HG02943 (cell line): ENCODE data around the gene GRAP.
"Not testable (repeated sequence)": the region's sequence is repeated elsewhere in the genome, so short reads cannot be mapped to it uniquely, and the experiment has no call there.

Experiments
- ATAC-seq: cut with Tn5 transposase; IDR thresholded peaks from one replicate; pipeline ENCODE4 v1.9.1; 2021; ENCODE audit warnings: mild to moderate bottlenecking, low read depth, moderate library complexity; ENCODE audit not compliant: unreplicated experiment

GRAP gene

DNA sequence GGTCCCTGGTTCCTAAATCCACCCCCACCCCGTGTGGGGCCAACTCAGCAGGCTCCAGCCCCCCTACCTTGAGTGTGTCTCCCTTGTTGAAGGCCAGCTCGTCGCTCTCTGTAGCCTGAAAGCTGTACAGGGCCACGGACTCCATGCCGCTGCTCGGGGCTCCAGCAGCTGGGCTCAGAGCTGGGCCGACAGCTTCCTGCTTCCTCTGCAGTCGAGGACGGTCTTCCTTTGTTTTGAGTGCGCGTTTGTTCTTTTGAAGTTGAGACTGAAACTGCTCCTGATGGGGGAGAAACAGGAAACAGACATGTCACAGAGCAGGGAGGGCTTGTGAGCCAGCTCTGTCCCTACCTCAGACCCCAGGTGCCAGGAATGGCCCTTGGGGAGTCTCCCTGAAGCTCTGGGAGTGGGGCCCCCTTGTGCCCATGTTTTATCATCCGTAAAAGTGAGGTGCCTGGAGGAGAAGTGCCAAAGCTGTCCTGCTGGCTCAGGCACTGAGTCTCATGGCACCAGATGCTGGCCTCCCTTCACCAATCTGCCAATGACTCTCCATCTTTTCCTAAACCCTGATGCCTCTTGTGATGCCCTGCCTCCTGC, at the start of gene GRAP:
TSS of gene GRAP (minus strand) at position 176 of the 594 bp plus-strand sequence. CDS start at position 145, 31 bp downstream.
- not testable (repeated sequence) for ATAC-seq

DNA sequence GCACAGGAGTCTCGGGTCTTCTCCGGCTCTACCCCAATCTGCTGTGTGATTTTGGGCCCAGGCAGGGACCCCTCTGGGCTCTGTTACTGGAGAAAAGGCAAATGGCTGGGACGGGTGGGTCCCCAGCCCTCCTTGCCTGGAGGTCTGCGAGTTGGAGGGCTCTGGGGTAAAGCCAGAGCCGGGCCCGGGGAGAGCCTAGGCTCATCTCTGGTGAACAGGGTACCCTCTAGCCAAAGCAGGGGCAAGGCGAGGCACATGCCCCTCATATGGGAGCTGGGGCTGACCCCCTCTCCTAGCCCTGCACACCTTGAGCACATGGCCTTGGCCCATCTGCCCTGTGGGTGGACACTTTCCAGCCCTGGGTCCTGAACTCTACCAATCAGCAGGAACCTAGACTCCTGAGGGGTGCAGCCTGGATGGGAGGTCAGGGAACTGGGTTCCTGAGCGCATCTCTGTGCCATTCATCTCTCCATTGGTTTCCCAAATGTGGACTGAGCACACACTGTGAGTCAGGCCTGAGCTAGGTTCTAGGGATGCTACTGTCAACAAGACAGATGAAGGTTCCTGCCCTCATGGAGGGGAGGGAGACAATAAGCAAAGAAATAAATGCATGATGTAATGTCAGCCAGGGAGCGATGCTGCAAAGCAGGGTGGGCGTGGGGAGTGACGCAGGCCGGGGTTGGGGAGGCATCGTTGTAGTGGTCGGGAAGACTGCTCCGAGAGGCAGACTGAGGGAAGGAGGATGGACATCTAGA, 47.1 kb upstream of the GRAP start:
- ATAC-seq, result not testable (repeated sequence)

DNA sequence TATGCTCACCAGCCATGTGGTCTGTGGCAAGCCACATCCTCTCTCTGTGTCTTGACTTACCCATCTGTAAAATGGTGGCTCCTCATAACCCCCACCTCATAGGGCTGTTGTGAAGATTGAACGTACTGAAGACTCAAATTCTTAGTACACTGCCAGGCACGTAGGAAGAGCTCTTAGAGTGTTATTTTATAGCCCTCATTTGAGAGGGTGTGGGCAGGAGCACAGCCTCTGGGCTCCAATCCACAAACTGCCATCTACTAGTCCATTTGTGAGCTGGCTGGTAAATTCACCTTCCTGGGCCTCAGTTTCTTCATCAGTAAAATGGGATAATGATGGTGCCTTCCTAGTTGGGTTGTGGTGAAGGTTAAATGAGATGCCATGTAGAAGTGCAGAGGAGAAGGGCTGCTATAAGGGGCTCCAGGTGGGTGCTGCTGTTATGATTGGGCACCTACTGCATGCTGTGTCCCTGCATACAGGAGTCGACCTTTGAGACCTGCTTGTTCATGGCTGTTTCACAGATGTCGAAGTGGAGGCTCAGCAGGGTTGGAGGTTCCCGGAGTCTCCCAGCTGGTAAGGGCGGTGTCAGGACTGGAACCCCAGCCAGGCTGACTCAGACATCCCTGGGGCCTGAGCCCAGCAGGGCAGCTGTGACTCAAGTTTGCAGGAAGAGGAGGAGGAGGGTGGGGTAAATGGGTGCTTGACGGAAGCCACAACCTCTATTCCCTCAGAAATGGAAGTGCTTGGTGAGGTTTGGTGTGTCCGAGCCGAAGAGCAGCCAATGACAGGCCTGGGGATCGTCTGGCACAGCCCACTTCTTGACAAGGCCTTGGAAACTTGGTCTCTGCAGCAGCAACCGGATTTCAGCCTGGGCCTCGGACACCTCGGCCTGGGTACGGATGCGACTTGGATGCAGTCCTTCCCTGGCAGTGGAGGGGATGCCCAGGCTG, 46.3 kb upstream of the GRAP start:
- not testable (repeated sequence) for ATAC-seq

DNA sequence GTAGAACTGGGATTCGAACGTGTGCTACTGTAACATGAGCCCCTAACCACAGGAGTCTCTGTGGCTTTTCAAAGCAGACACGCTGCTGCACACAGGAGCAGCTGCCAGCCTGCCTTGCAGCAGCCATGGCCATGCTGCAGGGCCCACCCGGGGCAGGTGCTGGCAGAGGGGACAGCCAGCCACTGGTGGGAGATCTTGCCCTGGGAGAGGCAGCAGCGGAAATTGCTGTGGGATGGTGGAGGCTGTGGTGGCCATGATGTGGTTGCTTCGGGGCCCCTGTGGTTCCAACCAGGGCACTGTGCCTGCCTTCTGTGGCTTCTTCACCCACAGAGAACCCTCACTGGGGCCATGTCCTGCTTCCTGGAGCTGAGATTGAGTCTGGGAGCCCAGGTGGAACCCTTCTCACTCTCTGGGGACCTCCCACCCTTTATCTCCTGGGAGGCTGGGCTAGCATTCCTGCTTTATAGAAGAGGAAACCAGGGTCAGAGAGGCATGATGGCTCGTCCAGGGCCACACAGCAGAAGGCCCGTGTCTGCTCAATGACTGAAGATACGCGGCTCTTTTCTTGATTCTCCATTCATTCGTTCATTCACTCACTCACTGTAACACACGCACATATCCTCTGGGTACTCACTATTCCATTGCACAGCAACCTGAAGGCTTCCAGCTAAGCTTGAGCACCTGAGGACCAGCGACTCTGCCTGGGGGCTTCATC, 43.5 kb upstream of the GRAP start:
- ATAC-seq, result not testable (repeated sequence)

DNA sequence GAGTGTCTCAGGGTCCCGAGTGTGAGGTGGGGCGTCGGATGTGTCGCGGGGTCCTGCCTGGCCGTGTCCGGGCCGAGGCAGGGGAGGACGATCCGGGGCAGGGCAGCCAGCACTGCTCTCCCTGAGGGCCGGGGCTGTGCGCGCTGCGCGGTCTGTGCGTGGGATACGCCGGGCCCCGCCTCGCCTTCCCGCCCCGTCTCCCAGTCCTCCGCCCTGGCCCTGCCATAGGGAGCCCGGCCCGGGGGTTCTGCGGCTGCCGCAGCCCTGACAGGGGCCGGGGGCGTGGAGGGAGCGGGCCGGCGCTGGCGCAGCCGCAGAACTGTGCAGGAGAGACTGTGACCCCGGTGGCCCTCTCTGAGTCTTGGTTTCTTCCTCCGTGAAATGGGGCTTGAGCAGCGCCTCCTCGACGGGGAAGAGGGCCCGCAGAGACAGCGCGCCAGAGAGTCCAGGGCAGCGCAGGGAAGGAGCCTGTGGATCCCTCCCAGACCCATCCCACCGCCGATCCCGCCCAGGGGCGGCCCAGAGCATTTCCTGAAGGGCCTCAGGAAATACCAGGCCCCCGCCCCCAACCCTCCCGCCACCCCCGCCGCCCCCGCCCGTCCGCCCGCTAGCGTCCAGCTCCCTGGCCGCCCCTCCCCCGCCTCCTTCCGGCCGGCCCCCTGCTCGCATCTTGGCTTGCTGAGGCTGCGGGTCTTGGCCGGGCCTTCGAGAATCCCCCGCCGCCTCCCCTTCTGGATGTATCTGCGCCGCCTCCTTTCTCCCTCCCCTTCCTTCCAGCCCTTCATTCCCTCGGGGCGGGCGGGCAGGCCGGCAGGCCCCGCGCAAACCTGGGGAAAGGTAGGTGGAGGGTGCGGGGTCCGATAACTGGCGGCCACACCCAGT, 42.3 kb upstream of the GRAP start:
- ATAC-seq, result not testable (repeated sequence)

DNA sequence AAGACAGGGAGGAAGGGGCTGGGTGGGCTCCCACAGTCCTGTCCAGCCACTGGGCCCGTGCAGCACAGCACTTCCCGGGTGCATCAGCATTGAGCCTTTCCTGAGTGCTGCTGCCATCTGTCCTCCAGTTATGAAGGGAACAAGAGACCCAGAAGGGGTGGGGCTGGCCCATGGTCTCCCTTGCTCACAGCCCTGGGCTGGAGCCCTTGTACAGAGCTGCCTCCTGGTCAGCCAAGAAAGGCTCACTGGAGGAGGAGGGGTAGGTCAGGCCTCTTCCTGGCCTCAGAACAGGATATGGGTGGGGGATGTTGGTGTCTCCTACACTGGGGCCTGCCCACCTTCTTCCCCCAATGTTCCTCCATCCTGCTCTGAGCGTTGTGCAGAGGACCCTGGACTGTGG, 30.6 kb upstream of the GRAP start:
- not testable (repeated sequence) for ATAC-seq

DNA sequence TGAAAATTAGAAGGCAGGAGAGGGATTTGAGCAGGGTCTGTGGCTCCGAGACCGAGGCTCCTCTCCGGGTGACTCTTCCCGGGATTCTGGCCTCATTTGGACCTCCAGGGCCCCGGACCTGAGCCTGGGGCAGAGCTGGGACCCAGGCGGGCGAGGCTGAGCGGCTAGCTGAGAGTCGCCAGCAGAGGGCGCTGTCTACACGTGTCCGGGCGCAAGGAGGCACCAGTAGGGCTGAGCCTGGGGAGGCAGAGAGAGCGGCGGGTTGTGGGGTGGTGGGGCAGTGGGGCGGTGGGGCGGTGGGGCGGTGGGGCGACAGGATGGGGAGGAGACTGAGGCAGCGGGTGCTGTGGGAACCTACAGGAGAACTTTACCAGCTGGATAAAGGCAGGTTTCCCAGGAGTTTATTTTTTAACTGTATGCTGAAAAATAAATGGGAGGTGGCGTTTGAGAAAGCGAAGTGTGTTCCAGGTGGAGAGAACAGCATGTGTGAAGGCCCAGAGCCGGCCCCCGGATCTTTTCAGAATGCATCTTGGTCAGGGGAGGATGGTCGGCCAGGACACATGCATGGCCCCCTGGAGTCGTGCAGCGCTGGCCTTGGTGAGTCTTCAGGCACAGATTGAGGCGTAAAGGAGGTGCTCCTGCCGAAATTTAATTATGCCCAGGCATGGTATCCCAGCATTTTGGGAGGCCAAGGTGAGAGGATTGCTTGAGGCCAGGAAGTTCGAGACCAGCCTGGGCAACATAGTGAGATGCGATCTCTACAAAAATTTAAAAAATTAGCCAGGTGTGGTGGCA, 29.8 kb upstream of the GRAP start:
- not testable (repeated sequence) for ATAC-seq

DNA sequence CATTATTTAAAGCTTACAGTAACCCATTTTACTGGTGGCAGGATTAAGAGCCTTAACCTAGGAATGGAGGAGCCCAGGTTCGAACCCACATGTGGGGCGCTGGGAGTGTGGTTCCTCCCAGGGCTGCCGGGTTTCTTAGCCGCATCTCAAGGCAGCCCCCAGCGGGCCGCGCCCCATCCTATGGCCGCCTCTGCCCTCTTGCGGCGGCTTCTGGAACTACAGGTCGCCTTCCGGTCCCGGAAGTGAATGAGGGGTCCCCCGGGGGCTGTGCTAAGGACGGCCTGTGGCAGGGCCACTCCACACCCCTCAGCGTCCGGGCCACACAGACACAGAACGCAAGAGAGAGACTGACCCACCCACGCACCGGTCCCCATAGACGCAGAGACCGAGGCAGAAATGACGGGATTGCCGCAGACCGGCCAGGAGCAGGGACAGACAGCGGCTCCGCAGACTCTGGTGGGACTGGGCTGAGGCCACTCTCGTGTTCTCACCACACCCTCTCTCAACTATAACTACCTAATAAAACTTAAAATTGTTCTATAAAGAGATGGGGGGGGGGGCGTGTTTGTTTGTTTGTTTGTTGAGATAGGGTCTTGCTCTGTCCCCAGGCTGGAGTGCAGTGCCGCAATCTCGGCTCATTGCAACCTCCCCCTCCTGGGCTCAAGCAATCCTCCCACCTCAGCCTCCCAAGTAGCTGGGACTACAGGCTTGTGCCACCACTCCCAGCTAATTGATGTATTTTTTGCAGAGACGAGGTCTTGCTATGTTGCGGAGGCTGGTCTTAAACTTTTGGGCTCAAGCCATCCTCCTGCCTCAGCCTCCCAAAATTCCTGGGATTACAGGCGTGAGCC, 23.8 kb upstream of the GRAP start:
- peak; percentile 83 for ATAC-seq

DNA sequence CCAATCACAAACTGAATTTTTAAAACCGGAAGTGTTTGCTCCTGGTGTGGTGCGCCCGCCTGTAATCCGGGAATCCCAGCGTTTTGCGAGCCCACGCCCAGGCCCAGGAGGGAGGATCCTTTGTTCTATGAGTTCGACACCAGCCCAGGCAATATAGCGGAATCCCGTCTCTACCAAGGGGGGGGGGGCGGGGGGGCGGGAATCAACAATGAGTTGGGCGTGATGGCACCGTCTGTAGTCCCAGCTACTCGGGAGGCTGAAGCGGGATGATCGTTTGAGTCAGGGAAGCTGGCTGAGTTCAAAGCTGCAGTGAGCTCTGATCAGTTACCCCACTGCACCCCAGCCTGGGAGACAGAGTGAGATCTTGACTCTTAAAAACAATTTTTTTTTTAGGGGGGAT, 17.6 kb upstream of the GRAP start:
- ATAC-seq, result not testable (repeated sequence)

DNA sequence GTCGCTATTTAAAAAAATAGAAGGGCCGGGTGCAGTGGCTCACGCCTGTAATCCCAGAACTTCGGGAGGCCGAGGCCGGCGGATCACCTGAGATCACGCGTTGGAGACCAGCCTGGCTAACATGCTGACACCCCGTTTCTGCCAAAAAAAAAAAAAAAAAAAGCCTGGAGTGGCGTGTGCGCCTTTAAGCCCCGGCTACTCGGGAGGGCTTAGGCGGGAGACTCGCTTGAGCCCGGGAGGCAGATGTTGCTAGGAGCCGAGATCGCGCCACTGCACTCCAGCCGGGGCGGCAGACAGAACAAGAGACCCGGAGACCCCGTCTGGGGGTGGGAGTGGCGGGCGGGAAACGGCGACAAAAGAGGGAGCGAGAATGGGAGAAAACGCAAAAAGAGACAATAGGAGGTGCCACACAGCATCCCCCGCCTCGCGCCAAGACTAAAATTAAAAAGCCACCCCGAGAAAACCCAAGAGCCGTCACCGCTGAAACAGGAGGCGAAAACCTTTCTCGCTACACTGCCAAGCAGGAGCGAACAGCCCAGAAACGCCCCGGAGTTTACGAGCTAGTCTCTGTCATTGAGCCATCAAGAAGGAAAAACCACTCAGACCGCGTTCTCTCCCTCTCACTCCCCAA, 16.7 kb upstream of the GRAP start:
- not testable (repeated sequence) for ATAC-seq

DNA sequence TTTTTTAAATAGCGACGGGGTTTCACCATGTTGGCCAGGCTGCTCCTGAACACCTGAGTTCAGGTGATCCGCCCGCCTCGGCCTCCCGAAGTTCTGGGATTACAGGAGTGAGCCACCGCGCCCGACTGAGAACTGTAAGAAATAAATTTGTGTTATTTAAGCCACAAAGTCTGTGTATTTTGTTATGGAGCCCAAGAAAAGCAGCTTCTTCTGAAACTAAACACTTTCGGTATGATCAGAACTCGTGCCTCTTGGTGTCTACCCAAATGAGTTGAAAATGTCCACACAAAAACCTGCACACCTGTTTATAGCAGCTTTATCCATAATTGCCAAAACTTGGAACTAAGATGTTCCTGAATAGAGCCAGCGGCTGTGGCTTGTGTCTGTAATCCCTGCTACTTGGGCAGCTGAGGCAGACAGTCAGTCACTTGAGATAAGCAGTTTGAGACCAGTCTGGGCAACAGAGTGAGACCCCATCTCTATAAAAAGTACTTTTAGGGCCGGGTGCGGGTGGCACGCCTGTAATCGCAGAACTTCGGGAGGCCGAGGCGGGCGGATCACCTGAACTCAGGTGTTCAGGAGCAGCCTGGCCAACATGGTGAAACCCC, 16.1 kb upstream of the GRAP start:
- ATAC-seq, result peak; percentile 75

DNA sequence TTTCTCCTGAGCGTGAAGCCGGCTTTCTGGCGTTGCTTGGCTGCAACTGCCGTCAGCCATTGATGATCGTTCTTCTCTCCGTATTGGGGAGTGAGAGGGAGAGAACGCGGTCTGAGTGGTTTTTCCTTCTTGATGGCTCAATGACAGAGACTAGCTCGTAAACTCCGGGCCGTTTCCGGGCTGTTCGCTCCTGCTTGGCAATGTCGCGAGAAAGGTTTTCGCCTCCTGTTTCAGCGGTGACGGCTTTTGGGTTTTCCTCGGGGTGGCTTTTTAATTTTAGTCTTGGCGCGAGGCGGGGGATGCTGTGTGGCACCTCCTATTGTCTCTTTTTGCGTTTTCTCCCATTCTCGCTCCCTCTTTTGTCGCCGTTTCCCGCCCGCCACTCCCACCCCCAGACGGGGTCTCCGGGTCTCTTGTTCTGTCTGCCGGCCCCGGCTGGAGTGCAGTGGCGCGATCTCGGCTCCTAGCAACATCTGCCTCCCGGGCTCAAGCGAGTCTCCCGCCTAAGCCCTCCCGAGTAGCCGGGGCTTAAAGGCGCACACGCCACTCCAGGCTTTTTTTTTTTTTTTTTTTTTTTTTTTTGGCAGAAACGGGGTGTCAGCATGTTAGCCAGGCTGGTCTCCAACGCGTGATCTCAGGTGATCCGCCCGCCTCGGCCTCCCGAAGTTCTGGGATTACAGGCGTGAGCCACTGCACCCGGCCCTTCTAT, 15.4 kb upstream of the GRAP start:
- peak; percentile 56 for ATAC-seq

DNA sequence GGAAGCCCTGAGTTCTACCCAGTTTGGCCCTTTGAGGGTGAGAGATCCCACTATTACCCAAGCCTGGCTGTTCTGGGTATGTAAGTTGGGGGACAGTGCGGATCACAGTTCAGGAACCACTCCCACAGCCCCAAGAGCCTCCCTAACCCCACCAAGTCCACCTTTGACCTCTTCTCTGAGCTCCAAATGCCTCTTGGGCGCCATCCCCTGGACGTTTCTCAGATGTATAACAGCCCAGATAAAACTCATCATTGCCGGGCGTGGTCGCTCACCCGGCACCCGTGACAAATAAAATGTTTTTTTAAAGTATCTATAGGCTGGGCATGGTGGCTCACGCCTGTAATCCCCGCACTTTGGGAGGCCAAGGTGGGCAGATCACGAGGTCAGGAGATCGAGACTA, 8.7 kb upstream of the GRAP start:
- ATAC-seq, result peak; percentile 59

DNA sequence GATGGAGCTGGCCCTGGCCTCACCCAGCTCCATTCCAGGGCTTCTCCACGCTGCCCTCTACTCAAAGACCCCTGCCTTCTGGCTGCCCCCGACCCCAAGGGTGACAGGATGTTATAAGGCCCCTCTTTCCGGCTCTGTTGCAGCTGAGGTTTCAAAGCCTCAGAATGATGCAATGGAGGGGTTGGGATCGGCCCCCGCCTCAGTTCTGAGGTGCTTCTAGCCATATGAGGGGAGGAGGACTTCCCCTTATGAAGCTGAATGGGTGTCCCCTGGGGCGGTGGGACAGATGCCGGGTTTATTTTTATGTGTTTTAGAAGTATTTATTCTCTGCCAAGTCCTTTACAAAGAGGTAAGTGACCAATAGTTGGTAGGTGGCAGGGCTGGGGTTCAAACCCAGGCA, 2.1 kb upstream of the GRAP start:
- not testable (repeated sequence) for ATAC-seq

DNA sequence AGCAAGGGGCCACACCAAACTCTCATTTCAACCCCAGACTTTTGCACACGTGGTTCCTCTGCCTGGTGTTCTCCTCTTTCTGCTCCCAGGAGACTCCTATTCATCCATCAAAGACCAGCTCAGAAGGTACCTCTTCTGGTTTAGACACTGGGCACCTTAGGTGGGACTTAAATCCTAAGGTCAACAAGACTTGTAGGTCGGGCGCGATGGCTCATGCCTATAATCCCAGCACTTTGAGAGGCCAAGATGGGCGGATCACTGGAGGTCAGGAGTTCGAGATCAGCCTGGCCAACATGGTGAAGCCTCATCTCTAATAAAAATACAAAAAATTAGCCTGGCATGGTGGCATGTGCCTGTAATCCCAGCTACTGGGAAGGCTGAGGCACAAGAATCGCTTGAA, 753 bp upstream of the GRAP start:
- ATAC-seq, result not testable (repeated sequence)

DNA sequence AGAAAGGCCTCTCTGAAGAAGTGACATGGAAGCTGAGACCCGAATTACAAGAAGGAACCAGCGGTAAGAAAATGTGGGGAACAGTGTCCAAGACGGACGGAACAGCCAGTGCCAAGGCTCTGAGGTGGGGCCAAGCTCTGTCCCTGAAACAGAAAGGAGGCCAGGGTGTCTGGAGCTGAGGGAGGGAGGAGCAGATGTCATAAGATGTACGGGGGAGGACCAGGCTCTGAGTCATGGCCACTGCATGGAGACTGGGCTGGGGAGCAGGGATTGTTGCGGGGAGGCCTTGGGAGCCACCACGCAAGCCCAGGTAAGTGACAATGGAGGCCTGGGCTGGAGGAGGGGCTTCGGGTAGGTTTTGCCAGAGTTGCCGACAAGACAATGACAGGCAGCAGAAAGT, 2.1 kb downstream of the GRAP start:
- not testable (repeated sequence) for ATAC-seq
